PC-9 (cell line): ENCODE data around the gene ME3. TPM values are rescaled to one million over a fixed set of nuclear protein-coding genes. Genes with fewer than 3 reads are reported as not detected.
A peak's percentile ranks its signal among the peaks of the same experiment; 100 is the strongest.

ENCODE experiments used
- BruUV-seq: library from RNA; stranded (reverse); fragments of 400-500 nt; replicated peaks from 2 replicates; lab custom pipeline; 2021; lab: Mats Ljungman, UMichigan
- CTCF ChIA-PET: fragments of 300-600 bp; sonication (Branson Sonifier 250); formaldehyde crosslinking; loops from one replicate; lab custom pipeline; 2022; ENCODE audit warnings: antibody characterized with exemption; lab: Charles Lee
- POLR2A ChIA-PET: fragments of 300-600 bp; sonication (Branson Sonifier 250); formaldehyde crosslinking; loops from one replicate; lab custom pipeline; 2022; ENCODE audit warnings: antibody characterized with exemption; ENCODE audit not compliant: unreplicated experiment; lab: Charles Lee
- DNase-seq, 2 experiments: peaks; one replicate each; pipeline versions ENCODE4 v3.0.0 to v3.0.0-alpha.2; 2015 to 2022; ENCODE audit warnings: mixed read lengths in 1 of 2
- H2AFZ ChIP-seq: fragments of 200-600 bp; sonication (generic); 2 replicates; pipeline ENCODE4 v1.8.1; 2017; ENCODE audit warnings: antibody characterized with exemption
- H3F3A ChIP-seq: fragments of 200-600 bp; sonication (generic); 2 replicates; pipeline ENCODE4 v1.8.1; 2017; ENCODE audit warnings: antibody characterized with exemption, mild to moderate bottlenecking, low read depth; ENCODE audit not compliant: insufficient read depth
- H3K27ac ChIP-seq: fragments of 200-600 bp; sonication (generic); 2 replicates; pipeline ENCODE4 v1.6.1; 2016; ENCODE audit warnings: mixed run types
- H3K27me3 ChIP-seq: fragments of 200-600 bp; sonication (generic); 2 replicates; pipeline ENCODE4 v1.6.1; 2016; ENCODE audit warnings: low read depth, mixed run types; ENCODE audit not compliant: insufficient read depth
- H3K36me3 ChIP-seq: fragments of 200-600 bp; sonication (generic); 2 replicates; pipeline ENCODE4 v1.6.1; 2016; ENCODE audit warnings: low read depth, mixed run types
- H3K4me1 ChIP-seq: fragments of 200-600 bp; sonication (generic); replicated peaks from 2 replicates; pipeline ENCODE4 v1.6.1; 2016; ENCODE audit warnings: mixed run types; ENCODE audit not compliant: insufficient read depth
- H3K4me2 ChIP-seq: fragments of 200-600 bp; sonication (generic); 2 replicates; pipeline ENCODE4 v1.6.1; 2017; ENCODE audit warnings: mixed run types
- H3K4me3 ChIP-seq: fragments of 200-600 bp; sonication (generic); 2 replicates; pipeline ENCODE4 v1.6.1; 2016; ENCODE audit warnings: mixed run types
- H3K79me2 ChIP-seq: fragments of 200-600 bp; sonication (generic); 2 replicates; pipeline ENCODE4 v1.6.1; 2017; ENCODE audit warnings: low read depth, mixed run types
- H3K9me2 ChIP-seq: fragments of 200-600 bp; sonication (generic); 2 replicates; pipeline ENCODE4 v1.8.1; 2017; ENCODE audit warnings: mild to moderate bottlenecking; ENCODE audit not compliant: insufficient read depth
- H3K9me3 ChIP-seq: fragments of 200-600 bp; sonication (generic); 2 replicates; pipeline ENCODE4 v1.8.1; 2016; ENCODE audit warnings: low read depth; ENCODE audit not compliant: insufficient read depth
- H4K20me1 ChIP-seq: fragments of 200-600 bp; sonication (generic); 2 replicates; pipeline ENCODE4 v1.8.1; 2017; ENCODE audit not compliant: insufficient read depth
- EZH2 ChIP-seq: fragments of 200-600 bp; sonication (generic); IDR thresholded peaks from 2 replicates; pipeline ENCODE4 v1.8.0; 2017; ENCODE audit warnings: antibody characterized with exemption, low read depth
- intact Hi-C: fragments of 100-400 bp; cut with micrococcal nuclease; formaldehyde crosslinking; loops from one replicate; pipeline ENCODE4 v1.10.0; 2022; ENCODE audit not compliant: unreplicated experiment
- total RNA-seq: library from RNA; stranded (reverse); gene quantifications from 2 replicates; pipeline ENCODE4 v1.2.3, GENCODE V29; 2021
- TF ChIP-seq, protein P1 (sequence below): fragments of 200-600 bp; sonication (generic); conservative IDR thresholded peaks from 2 replicates; pipeline ENCODE4 v1.6.1; 2017; ENCODE audit warnings: mixed run types, antibody characterized with exemption, mild to moderate bottlenecking, moderate library complexity

Gene ME3
- total RNA-seq, 1 experiment from 2014 or later, result 34.0 TPM

DNA sequence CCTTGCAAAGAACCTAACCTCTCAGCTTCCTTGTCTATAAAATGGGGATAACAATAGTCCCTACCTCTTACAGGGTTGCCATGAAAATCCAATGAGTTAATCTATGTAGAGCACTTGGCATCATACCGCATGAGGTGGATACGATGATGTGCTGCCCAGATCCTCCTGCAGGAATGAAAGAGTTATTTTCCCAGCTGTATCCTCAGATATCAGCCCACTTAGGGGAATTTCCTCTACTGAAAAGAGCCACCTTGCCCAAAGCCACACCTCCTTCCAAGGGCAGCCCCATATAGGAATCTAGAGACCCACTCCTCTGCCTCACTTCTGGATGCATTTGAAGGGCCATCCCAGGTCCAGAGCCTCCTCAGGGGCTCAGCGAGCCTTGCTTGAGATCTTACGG is 169.3 kb downstream of the ME3 start:
- Histone ChIP-seq H3K4me1 (peaks cover 28% of the 10 kb centered on the region), H3F3A (peaks cover 32% of the 10 kb centered on the region), H3K27ac (no peak overlapping the region), H2AFZ (no peak overlapping the region), H3K4me2 (no peak overlapping the region), H3K4me3 (no peak overlapping the region), H3K9me3 (0 out of 2 replicates have a peak, but pooled peaks cover 3% of the 10 kb centered on the region), H3K36me3 (peaks cover 7% of the 10 kb centered on the region; the same call in 1 of the 2 replicates), H3K27me3 (no peaks in the 10 kb centered on the region), H4K20me1 (no peaks in the 10 kb centered on the region), H3K9me2 (no peaks in the 10 kb centered on the region), H3K79me2 (no peaks in the 10 kb centered on the region)
- no peak for DNase-seq
- ChIA-PET POLR2A (no interaction called here), CTCF (no interaction called here)
- intact Hi-C loops, result no loop called here
- TF ChIP-seq EZH2, result no peak
- TF ChIP-seq, protein P1, sequence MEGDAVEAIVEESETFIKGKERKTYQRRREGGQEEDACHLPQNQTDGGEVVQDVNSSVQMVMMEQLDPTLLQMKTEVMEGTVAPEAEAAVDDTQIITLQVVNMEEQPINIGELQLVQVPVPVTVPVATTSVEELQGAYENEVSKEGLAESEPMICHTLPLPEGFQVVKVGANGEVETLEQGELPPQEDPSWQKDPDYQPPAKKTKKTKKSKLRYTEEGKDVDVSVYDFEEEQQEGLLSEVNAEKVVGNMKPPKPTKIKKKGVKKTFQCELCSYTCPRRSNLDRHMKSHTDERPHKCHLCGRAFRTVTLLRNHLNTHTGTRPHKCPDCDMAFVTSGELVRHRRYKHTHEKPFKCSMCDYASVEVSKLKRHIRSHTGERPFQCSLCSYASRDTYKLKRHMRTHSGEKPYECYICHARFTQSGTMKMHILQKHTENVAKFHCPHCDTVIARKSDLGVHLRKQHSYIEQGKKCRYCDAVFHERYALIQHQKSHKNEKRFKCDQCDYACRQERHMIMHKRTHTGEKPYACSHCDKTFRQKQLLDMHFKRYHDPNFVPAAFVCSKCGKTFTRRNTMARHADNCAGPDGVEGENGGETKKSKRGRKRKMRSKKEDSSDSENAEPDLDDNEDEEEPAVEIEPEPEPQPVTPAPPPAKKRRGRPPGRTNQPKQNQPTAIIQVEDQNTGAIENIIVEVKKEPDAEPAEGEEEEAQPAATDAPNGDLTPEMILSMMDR, result no peak
- no TSS peak for BruUV-seq

DNA sequence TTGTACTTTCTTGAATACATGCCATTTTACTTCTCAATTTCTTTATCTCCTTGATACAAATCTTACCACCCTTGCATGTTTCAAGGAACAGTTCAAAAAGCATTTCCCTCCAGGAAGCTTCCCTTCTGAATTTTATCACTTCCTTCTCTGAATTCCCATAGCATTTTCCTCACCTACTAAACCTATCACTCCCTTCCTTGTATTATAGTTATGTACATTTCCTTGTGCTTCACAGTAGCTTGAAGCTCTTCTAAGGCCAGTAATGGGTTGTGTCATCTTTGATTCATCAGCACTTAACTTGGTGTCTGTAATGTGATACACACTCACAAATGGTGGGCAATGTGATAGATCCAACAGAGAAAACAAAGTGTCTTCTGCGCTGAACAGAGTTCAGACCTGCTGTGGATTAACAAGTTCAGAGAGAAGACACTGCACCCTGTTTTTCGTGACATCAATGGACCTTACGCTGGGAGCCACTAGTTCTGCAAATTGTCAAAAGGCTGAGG is 170.2 kb downstream of the ME3 start:
- no peak for TF ChIP-seq EZH2
- TF ChIP-seq, protein P1, result no peak
- Histone ChIP-seq H3K4me1 (peaks cover 38% of the 10 kb centered on the region), H3K4me2 (no peak overlapping the region), H3K9me2 (no peaks in the 10 kb centered on the region), H4K20me1 (no peaks in the 10 kb centered on the region), H3K9me3 (0 out of 2 replicates have a peak, but pooled peaks cover 3% of the 10 kb centered on the region), H3K79me2 (no peaks in the 10 kb centered on the region), H3K27ac (no peak overlapping the region), H3F3A (peaks cover 37% of the 10 kb centered on the region), H3K27me3 (no peaks in the 10 kb centered on the region), H2AFZ (no peak overlapping the region), H3K36me3 (peaks cover 7% of the 10 kb centered on the region; the same call in 1 of the 2 replicates), H3K4me3 (no peak overlapping the region)
- DNase-seq, result no peak
- intact Hi-C loops, result no loop called here
- ChIA-PET POLR2A (no interaction called here), CTCF (no interaction called here)
- BruUV-seq, result no TSS peak

DNA sequence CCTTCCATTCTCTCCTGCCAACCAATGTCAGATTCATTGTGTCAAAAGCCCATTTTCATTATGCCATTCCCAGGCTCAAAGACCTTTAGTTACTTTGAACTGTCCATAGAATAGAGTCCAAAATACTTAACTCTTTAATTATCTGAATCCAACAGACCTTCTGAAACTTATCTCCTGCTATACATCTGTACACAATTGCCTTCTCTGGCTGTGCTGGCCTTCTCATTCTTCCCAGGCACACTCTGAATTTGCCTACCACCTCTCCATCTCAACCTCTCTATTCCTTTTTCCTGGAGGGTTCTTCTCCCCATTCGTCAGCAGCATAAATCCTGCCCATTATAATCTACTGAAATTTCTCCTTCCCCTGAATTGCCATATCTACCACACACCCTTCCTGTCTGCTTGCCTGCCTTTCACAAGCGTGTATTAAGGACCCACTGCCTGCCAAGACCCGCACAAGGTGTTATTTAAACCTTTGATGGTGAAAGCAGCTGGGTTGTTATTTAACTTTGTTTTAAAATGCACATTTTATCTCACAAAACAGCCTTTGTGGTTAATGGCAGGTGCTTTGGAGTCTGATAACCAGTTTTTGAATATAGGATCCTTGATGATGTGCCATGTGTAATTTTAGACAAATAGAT is 171.8 kb downstream of the ME3 start:
- intact Hi-C loops, result no loop called here
- BruUV-seq, result no TSS peak
- H3F3A ChIP-seq, result peaks cover 49% of the 10 kb centered on the region
- no peak for TF ChIP-seq EZH2
- no peaks in the 10 kb centered on the region for H3K27me3 ChIP-seq
- peak overlapping the region; percentile 49 for H3K4me2 ChIP-seq
- no peaks in the 10 kb centered on the region for H3K79me2 ChIP-seq
- H3K9me2 ChIP-seq, result no peaks in the 10 kb centered on the region
- no peak overlapping the region for H2AFZ ChIP-seq
- ChIA-PET CTCF (no interaction called here), POLR2A (interaction anchor here (0.6 kb wide), 1 partner anchor 67 kb away, joined by 3 read pairs; no protein-coding TSS in a partner anchor)
- peak overlapping the region; percentile 74 for H3K27ac ChIP-seq
- peaks cover 53% of the 10 kb centered on the region for H3K4me1 ChIP-seq
- no peak for DNase-seq
- H3K9me3 ChIP-seq, result 0 out of 2 replicates have a peak, but pooled peaks cover 3% of the 10 kb centered on the region
- no peak overlapping the region for H3K4me3 ChIP-seq
- H4K20me1 ChIP-seq, result no peaks in the 10 kb centered on the region
- peaks cover 7% of the 10 kb centered on the region; the same call in 1 of the 2 replicates for H3K36me3 ChIP-seq
